BE2C (cell line): ENCODE data around the gene ESYT3.
"Not testable (repeated sequence)": the region's sequence is repeated elsewhere in the genome, so short reads cannot be mapped to it uniquely, and the experiment has no call there.

ENCODE experiments used
- DNase-seq: peaks from one replicate; pipeline ENCODE4 v3.0.0-alpha.2; 2020
- H3K27me3 ChIP-seq: fragments of 250-450 bp; sonication (Bioruptor Pico); 2 replicates; pipeline ENCODE4 v1.5.1; 2020; ENCODE audit warnings: mild to moderate bottlenecking
- H3K36me3 ChIP-seq: fragments of 250-450 bp; sonication (Bioruptor Pico); 2 replicates; pipeline ENCODE4 v1.5.1; 2020; ENCODE audit warnings: mild to moderate bottlenecking
- H3K4me1 ChIP-seq: fragments of 250-450 bp; sonication (Bioruptor Pico); 2 replicates; pipeline ENCODE4 v1.5.1; 2020
- H3K4me3 ChIP-seq: 2 replicates; pipeline ENCODE4 v1.5.1; 2011; ENCODE audit warnings: low read depth, low read length
- H3K9me3 ChIP-seq: fragments of 250-450 bp; sonication (Bioruptor Pico); 2 replicates; pipeline ENCODE4 v1.5.1; 2020
- CTCF ChIP-seq: IDR thresholded peaks from 2 replicates; pipeline ENCODE4 v1.5.1; 2012; ENCODE audit warnings: mild to moderate bottlenecking, low read depth, low read length

ESYT3 gene

GRCh38 chr3:138406606-138407005 is 27.8 kb upstream of the ESYT3 start:
- DNase-seq, result no peak
- Histone ChIP-seq H3K4me1 (no peaks in the 10 kb centered on the region), H3K4me3 (no peak overlapping the region), H3K9me3 (no peaks in the 10 kb centered on the region), H3K27me3 (peaks cover 4% of the 10 kb centered on the region; the same call in 1 of the 2 replicates), H3K36me3 (no peaks in the 10 kb centered on the region)
- TF ChIP-seq CTCF, result no peak

GRCh38 chr3:138407236-138407907 is 27.0 kb upstream of the ESYT3 start:
- no peaks in the 10 kb centered on the region for H3K9me3 ChIP-seq
- no peak for DNase-seq
- TF ChIP-seq CTCF, result no peak
- H3K27me3 ChIP-seq, result peaks cover 4% of the 10 kb centered on the region; the same call in 1 of the 2 replicates
- H3K36me3 ChIP-seq, result no peaks in the 10 kb centered on the region
- H3K4me1 ChIP-seq, result no peaks in the 10 kb centered on the region
- no peak overlapping the region for H3K4me3 ChIP-seq

GRCh38 chr3:138408751-138409570 is 25.5 kb upstream of the ESYT3 start:
- no peak for TF ChIP-seq CTCF
- H3K36me3 ChIP-seq, result no peaks in the 10 kb centered on the region
- no peak overlapping the region for H3K4me3 ChIP-seq
- H3K9me3 ChIP-seq, result no peaks in the 10 kb centered on the region
- no peaks in the 10 kb centered on the region for H3K4me1 ChIP-seq
- peaks cover 4% of the 10 kb centered on the region; the same call in 1 of the 2 replicates for H3K27me3 ChIP-seq
- no peak for DNase-seq

GRCh38 chr3:138412821-138413551 is 21.4 kb upstream of the ESYT3 start:
- H3K4me1 ChIP-seq, result no peaks in the 10 kb centered on the region
- no peaks in the 10 kb centered on the region for H3K9me3 ChIP-seq
- TF ChIP-seq CTCF, result no peak
- H3K36me3 ChIP-seq, result no peaks in the 10 kb centered on the region
- H3K4me3 ChIP-seq, result no peak overlapping the region
- no peak for DNase-seq
- H3K27me3 ChIP-seq, result peaks cover 10% of the 10 kb centered on the region

- not testable (repeated sequence) for H3K27me3 ChIP-seq, DNase-seq, H3K4me1 ChIP-seq, H3K36me3 ChIP-seq, H3K9me3 ChIP-seq, H3K4me3 ChIP-seq
These were observed 18.2 kb upstream of the ESYT3 start for GRCh38 chr3:138416236-138416635.

GRCh38 chr3:138417559-138417982 is 16.8 kb upstream of the ESYT3 start:
- Histone ChIP-seq H3K36me3 (no peaks in the 10 kb centered on the region), H3K27me3 (peaks cover 6% of the 10 kb centered on the region), H3K4me1 (no peaks in the 10 kb centered on the region), H3K9me3 (no peaks in the 10 kb centered on the region), H3K4me3 (no peak overlapping the region)
- TF ChIP-seq CTCF, result peak; percentile 97
- DNase-seq, result peak; percentile 80
